MG63 (cell line): ENCODE measurements around the gene TBL1XR1. TPM values are rescaled to one million over a fixed set of nuclear protein-coding genes. Genes with fewer than 3 reads are reported as not detected.
A peak's percentile ranks its signal among the peaks of the same experiment; 100 is the strongest.
"Not testable (repeated sequence)": the region's sequence is repeated elsewhere in the genome, so short reads cannot be mapped to it uniquely, and the experiment has no call there.

ENCODE experiments used
- DNase-seq: peaks from one replicate; pipeline ENCODE4 v3.0.0-alpha.2; 2020
- H3K27me3 ChIP-seq: fragments of 250-450 bp; sonication (Bioruptor Pico); 2 replicates; pipeline ENCODE4 v1.5.1; 2020; ENCODE audit warnings: mild to moderate bottlenecking, moderate library complexity
- H3K36me3 ChIP-seq: fragments of 250-450 bp; sonication (Bioruptor Pico); 2 replicates; pipeline ENCODE4 v1.5.1; 2020; ENCODE audit warnings: mild to moderate bottlenecking, moderate library complexity
- H3K4me3 ChIP-seq: fragments of 250-450 bp; sonication (Bioruptor Pico); 2 replicates; pipeline ENCODE4 v1.5.1; 2020; ENCODE audit warnings: mild to moderate bottlenecking, moderate library complexity
- H3K9me3 ChIP-seq: fragments of 250-450 bp; sonication (Bioruptor Pico); 2 replicates; pipeline ENCODE4 v1.5.1; 2020; ENCODE audit warnings: mild to moderate bottlenecking, moderate library complexity
- total RNA-seq: library from RNA; depleted of rRNA; stranded (reverse); fragments of >200 nt; shearing (Covaris generic); gene quantifications from 2 replicates; pipeline ENCODE4 v1.2.3, GENCODE V29; 2014; ENCODE audit warnings: low replicate concordance

TBL1XR1 gene
- total RNA-seq, 1 experiment from 2014 or later, result 99.0 TPM

- Histone ChIP-seq H3K9me3 (no peaks in the 10 kb centered on the region), H3K27me3 (no peaks in the 10 kb centered on the region; the same call in 1 of the 2 replicates), H3K36me3 (no peaks in the 10 kb centered on the region), H3K4me3 (no peak overlapping the region)
- no peak for DNase-seq
Observed at GRCh38 chr3:177212278-177212610, 15.0 kb upstream of the TBL1XR1 start.

- Histone ChIP-seq H3K9me3 (no peaks in the 10 kb centered on the region), H3K27me3 (no peaks in the 10 kb centered on the region; the same call in 1 of the 2 replicates), H3K4me3 (no peak overlapping the region), H3K36me3 (no peaks in the 10 kb centered on the region)
- DNase-seq, result no peak
Observed at GRCh38 chr3:177211503-177212277, 14.4 kb upstream of the TBL1XR1 start.

- Histone ChIP-seq H3K27me3 (no peaks in the 10 kb centered on the region; the same call in 1 of the 2 replicates), H3K9me3 (no peaks in the 10 kb centered on the region), H3K4me3 (no peak overlapping the region), H3K36me3 (no peaks in the 10 kb centered on the region)
- DNase-seq, result no peak
Observed at GRCh38 chr3:177210744-177211502, 13.6 kb upstream of the TBL1XR1 start.

GRCh38 chr3:177209509-177209908 lies 12.2 kb upstream of the TBL1XR1 start:
- H3K36me3 ChIP-seq, result no peaks in the 10 kb centered on the region
- no peaks in the 10 kb centered on the region for H3K9me3 ChIP-seq
- H3K27me3 ChIP-seq, result no peaks in the 10 kb centered on the region; the same call in 1 of the 2 replicates
- DNase-seq, result no peak
- no peak overlapping the region for H3K4me3 ChIP-seq

GRCh38 chr3:177208781-177209180 lies 11.5 kb upstream of the TBL1XR1 start:
- H3K27me3 ChIP-seq, result no peaks in the 10 kb centered on the region; the same call in 1 of the 2 replicates

GRCh38 chr3:177208223-177208622 lies 10.9 kb upstream of the TBL1XR1 start:
- DNase-seq, result no peak
- no peaks in the 10 kb centered on the region for H3K36me3 ChIP-seq
- H3K4me3 ChIP-seq, result no peak overlapping the region
- no peaks in the 10 kb centered on the region; the same call in 1 of the 2 replicates for H3K27me3 ChIP-seq
- no peaks in the 10 kb centered on the region for H3K9me3 ChIP-seq

More at GRCh38 chr3:177208781-177209180, 11.5 kb upstream of the TBL1XR1 start:
- no peak for DNase-seq
- no peak overlapping the region for H3K4me3 ChIP-seq
- no peaks in the 10 kb centered on the region for H3K9me3 ChIP-seq
- H3K36me3 ChIP-seq, result no peaks in the 10 kb centered on the region

- H3K36me3 ChIP-seq, result no peaks in the 10 kb centered on the region
- DNase-seq, result no peak
- no peaks in the 10 kb centered on the region; the same call in 1 of the 2 replicates for H3K27me3 ChIP-seq
- no peaks in the 10 kb centered on the region for H3K9me3 ChIP-seq
- no peak overlapping the region for H3K4me3 ChIP-seq
Observed at GRCh38 chr3:177206936-177207335, 9.7 kb upstream of the TBL1XR1 start.

- Histone ChIP-seq H3K4me3 (no peak overlapping the region), H3K9me3 (no peaks in the 10 kb centered on the region), H3K36me3 (no peaks in the 10 kb centered on the region), H3K27me3 (no peaks in the 10 kb centered on the region; the same call in 1 of the 2 replicates)
- DNase-seq, result no peak
Observed at GRCh38 chr3:177203689-177204395, 6.6 kb upstream of the TBL1XR1 start.

- not testable (repeated sequence) for H3K36me3 ChIP-seq, H3K4me3 ChIP-seq, H3K9me3 ChIP-seq, H3K27me3 ChIP-seq, DNase-seq
Observed at GRCh38 chr3:177203016-177203415, 5.7 kb upstream of the TBL1XR1 start.

- Histone ChIP-seq H3K4me3 (no peak overlapping the region), H3K36me3 (no peaks in the 10 kb centered on the region), H3K27me3 (no peaks in the 10 kb centered on the region), H3K9me3 (no peaks in the 10 kb centered on the region)
- no peak for DNase-seq
Observed at GRCh38 chr3:177201700-177202397, 4.6 kb upstream of the TBL1XR1 start.

- Histone ChIP-seq H3K36me3 (peaks cover 8% of the 10 kb centered on the region; the same call in 1 of the 2 replicates), H3K27me3 (no peaks in the 10 kb centered on the region), H3K9me3 (no peaks in the 10 kb centered on the region), H3K4me3 (no peak overlapping the region)
- DNase-seq, result no peak
Observed at GRCh38 chr3:177199206-177199760, 2.0 kb upstream of the TBL1XR1 start.

- Histone ChIP-seq H3K9me3 (no peaks in the 10 kb centered on the region), H3K27me3 (no peaks in the 10 kb centered on the region), H3K36me3 (peaks cover 18% of the 10 kb centered on the region), H3K4me3 (peak overlapping the region; percentile 26)
- DNase-seq, result no peak
Observed at GRCh38 chr3:177197727-177198460, 612 bp upstream of the TBL1XR1 start.

- Histone ChIP-seq H3K9me3 (no peaks in the 10 kb centered on the region), H3K27me3 (no peaks in the 10 kb centered on the region), H3K4me3 (peak overlapping the region; percentile 99), H3K36me3 (peaks cover 24% of the 10 kb centered on the region)
- no peak for DNase-seq
Observed at GRCh38 chr3:177196456-177197040, 734 bp downstream of the TBL1XR1 start.

GRCh38 chr3:177196008-177196455 lies 1.2 kb downstream of the TBL1XR1 start:
- no peak for DNase-seq
- Histone ChIP-seq H3K27me3 (no peaks in the 10 kb centered on the region), H3K4me3 (peak overlapping the region; percentile 99), H3K9me3 (no peaks in the 10 kb centered on the region), H3K36me3 (peaks cover 24% of the 10 kb centered on the region)

GRCh38 chr3:177195242-177195991 lies 1.9 kb downstream of the TBL1XR1 start:
- peak; percentile 10 for DNase-seq
- H3K27me3 ChIP-seq, result no peaks in the 10 kb centered on the region
- H3K9me3 ChIP-seq, result no peaks in the 10 kb centered on the region
- H3K36me3 ChIP-seq, result peaks cover 24% of the 10 kb centered on the region
- H3K4me3 ChIP-seq, result peak overlapping the region; percentile 99
